Hematopoietic multipotent progenitor cell (in vitro differentiated cells): ENCODE measurements around the gene SRI. TPM values are rescaled to one million over a fixed set of nuclear protein-coding genes. Genes with fewer than 3 reads are reported as not detected.
"Not testable (repeated sequence)": the region's sequence is repeated elsewhere in the genome, so short reads cannot be mapped to it uniquely, and the experiment has no call there.

Experiments used
- DNase-seq, 3 donors: peaks; one replicate each; pipeline ENCODE4 v3.0.0-alpha.2; 2011 to 2015; ENCODE audit warnings: low read depth in 2 of 3, low spot score in 2 of 3
- total RNA-seq: library from RNA; depleted of rRNA; stranded (reverse); fragments of >200 nt; gene quantifications from one replicate; pipeline ENCODE4 v1.2.3, GENCODE V29; 2012

The SRI gene
- 52.0 TPM for total RNA-seq

GRCh38 chr7:88219781-88220747 is at the start of gene SRI:
SRI (minus strand) TSS chr7:88220038; CDS start chr7:88220026, 12 bp downstream.
- DNase-seq = peak; percentile 85 to 92 (median 91)

- no peak for DNase-seq
These were observed 49.7 kb upstream of the SRI start for GRCh38 chr7:88269586-88269985.

GRCh38 chr7:88268858-88269257 is 49.0 kb upstream of the SRI start:
- DNase-seq = no peak

GRCh38 chr7:88268051-88268450 is 48.2 kb upstream of the SRI start:
- DNase-seq = no peak

- no peak for DNase-seq
These were observed 47.6 kb upstream of the SRI start for GRCh38 chr7:88267421-88267820.

GRCh38 chr7:88264987-88265386 is 45.1 kb upstream of the SRI start:
- DNase-seq = peak in 1 of 3 donors; percentile 9

- no peak for DNase-seq
These were observed 42.7 kb upstream of the SRI start for GRCh38 chr7:88262562-88262961.

- no peak for DNase-seq
These were observed 40.9 kb upstream of the SRI start for GRCh38 chr7:88260719-88261118.

- no peak for DNase-seq
These were observed 40.0 kb upstream of the SRI start for GRCh38 chr7:88259656-88260380.

GRCh38 chr7:88258296-88258695 is 38.5 kb upstream of the SRI start:
- DNase-seq = not testable (repeated sequence)

GRCh38 chr7:88256906-88257305 is 37.1 kb upstream of the SRI start:
- no peak for DNase-seq

- no peak for DNase-seq
These were observed 35.0 kb upstream of the SRI start for GRCh38 chr7:88254721-88255424.

GRCh38 chr7:88253640-88254039 is 33.8 kb upstream of the SRI start:
- no peak for DNase-seq

- DNase-seq = no peak
These were observed 24.4 kb upstream of the SRI start for GRCh38 chr7:88244258-88244657.

GRCh38 chr7:88243345-88243909 is 23.6 kb upstream of the SRI start:
- peak in 2 of 3 donors; percentile 41 to 70 for DNase-seq

- DNase-seq = no peak
These were observed 20.0 kb upstream of the SRI start for GRCh38 chr7:88239852-88240251.

- no peak for DNase-seq
These were observed 14.0 kb upstream of the SRI start for GRCh38 chr7:88233828-88234227.

- DNase-seq = no peak
These were observed 10.8 kb upstream of the SRI start for GRCh38 chr7:88230646-88231045.

- no peak for DNase-seq
These were observed 9.6 kb upstream of the SRI start for GRCh38 chr7:88229302-88229995.

GRCh38 chr7:88226886-88227516 is 7.2 kb upstream of the SRI start:
- DNase-seq = no peak
